Measurements from ENCODE around the gene RHEB. TPM values are rescaled to one million over a fixed set of nuclear protein-coding genes. Genes with fewer than 3 reads are reported as not detected.

Gene RHEB
- total RNA-seq, 1 experiment from 2014 or later, result 156 TPM

- H3K4me3 ChIP-seq (ENCODE audit: low read depth, low read length), result no peak overlapping the region
- peaks cover 33% of the 10 kb centered on the region for H3K36me3 Mint-ChIP-seq (ENCODE audit: insufficient read depth, unreplicated experiment)
- H3K36me3 ChIP-seq (ENCODE audit: control insufficient read depth, insufficient read depth, low read length), result no peaks in the 10 kb centered on the region
- H3K27me3 ChIP-seq (replicated peaks; ENCODE audit: control insufficient read depth, insufficient read depth, low read length), result no peaks in the 10 kb centered on the region
- no peak overlapping the region for H3K27ac Mint-ChIP-seq (ENCODE audit: unreplicated experiment)
- intact Hi-C loops (cut with micrococcal nuclease; ENCODE audit: unreplicated experiment), result no loop called here
- peaks cover 28% of the 10 kb centered on the region for H3K4me1 Mint-ChIP-seq (ENCODE audit: low read depth, unreplicated experiment)
- ChIA-PET CTCF (no interaction called here), POLR2A (interaction anchor here (1.3 kb wide), 1 partner anchor 52 kb away, joined by 3 read pairs; no protein-coding TSS in a partner anchor)
- no peak for TF ChIP-seq CTCF (IDR thresholded peaks at IDR 0.05; ENCODE audit: insufficient read depth in 1 of 2, low read depth in 1 of 2, low read length in 1 of 2, severe bottlenecking in 1 of 2, unreplicated experiment in 1 of 2)
- H3K4me1 ChIP-seq, result peaks cover 10% of the 10 kb centered on the region; the same call in 1 of the 2 replicates
- no peaks in the 10 kb centered on the region for H3K9me3 Mint-ChIP-seq (ENCODE audit: unreplicated experiment)
- H3K27me3 Mint-ChIP-seq (ENCODE audit: insufficient read depth, unreplicated experiment), result no peaks in the 10 kb centered on the region
- no peaks in the 10 kb centered on the region for H3K9me3 ChIP-seq
- BruUV-seq (replicated peaks), result no TSS peak
- no peak overlapping the region for H3K4me3 Mint-ChIP-seq (ENCODE audit: unreplicated experiment)
- no peak for DNase-seq
Measured at GRCh38 chr7:151513133-151513532, 6.6 kb downstream of the RHEB start.

- no TSS peak for BruUV-seq (replicated peaks)
- H3K4me1 Mint-ChIP-seq (ENCODE audit: low read depth, unreplicated experiment), result peaks cover 21% of the 10 kb centered on the region
- no peaks in the 10 kb centered on the region for H3K27me3 Mint-ChIP-seq (ENCODE audit: insufficient read depth, unreplicated experiment)
- intact Hi-C loops (cut with micrococcal nuclease; ENCODE audit: unreplicated experiment), result no loop called here
- DNase-seq, result no peak
- ChIA-PET CTCF (no interaction called here), POLR2A (no interaction called here)
- no peak overlapping the region for H3K4me3 Mint-ChIP-seq (ENCODE audit: unreplicated experiment)
- no peaks in the 10 kb centered on the region for H3K9me3 ChIP-seq
- H3K36me3 ChIP-seq (ENCODE audit: control insufficient read depth, insufficient read depth, low read length), result no peaks in the 10 kb centered on the region
- H3K27ac Mint-ChIP-seq (ENCODE audit: unreplicated experiment), result no peak overlapping the region
- peaks cover 25% of the 10 kb centered on the region for H3K36me3 Mint-ChIP-seq (ENCODE audit: insufficient read depth, unreplicated experiment)
- H3K4me1 ChIP-seq, result peaks cover 10% of the 10 kb centered on the region; the same call in 1 of the 2 replicates
- no peaks in the 10 kb centered on the region for H3K27me3 ChIP-seq (replicated peaks; ENCODE audit: control insufficient read depth, insufficient read depth, low read length)
- no peak overlapping the region for H3K4me3 ChIP-seq (ENCODE audit: low read depth, low read length)
- TF ChIP-seq CTCF (IDR thresholded peaks at IDR 0.05; ENCODE audit: insufficient read depth in 1 of 2, low read depth in 1 of 2, low read length in 1 of 2, severe bottlenecking in 1 of 2, unreplicated experiment in 1 of 2), result no peak
- H3K9me3 Mint-ChIP-seq (ENCODE audit: unreplicated experiment), result no peaks in the 10 kb centered on the region
Measured at GRCh38 chr7:151512353-151512752, 7.3 kb downstream of the RHEB start.

- H3K4me1 Mint-ChIP-seq (ENCODE audit: low read depth, unreplicated experiment), result peaks cover 21% of the 10 kb centered on the region
- H3K27ac Mint-ChIP-seq (ENCODE audit: unreplicated experiment), result no peak overlapping the region
- H3K27me3 ChIP-seq (replicated peaks; ENCODE audit: control insufficient read depth, insufficient read depth, low read length), result no peaks in the 10 kb centered on the region
- ChIA-PET CTCF (no interaction called here), POLR2A (interaction anchor here (1.5 kb wide), 1 partner anchor 8 kb away, joined by 3 read pairs; no protein-coding TSS in a partner anchor)
- H3K4me3 ChIP-seq (ENCODE audit: low read depth, low read length), result no peak overlapping the region
- TF ChIP-seq CTCF (IDR thresholded peaks at IDR 0.05; ENCODE audit: insufficient read depth in 1 of 2, low read depth in 1 of 2, low read length in 1 of 2, severe bottlenecking in 1 of 2, unreplicated experiment in 1 of 2), result no peak
- H3K36me3 ChIP-seq (ENCODE audit: control insufficient read depth, insufficient read depth, low read length), result no peaks in the 10 kb centered on the region
- H3K4me3 Mint-ChIP-seq (ENCODE audit: unreplicated experiment), result no peak overlapping the region
- H3K9me3 Mint-ChIP-seq (ENCODE audit: unreplicated experiment), result no peaks in the 10 kb centered on the region
- no peak for DNase-seq
- intact Hi-C loops (cut with micrococcal nuclease; ENCODE audit: unreplicated experiment), result no loop called here
- no TSS peak for BruUV-seq (replicated peaks)
- peaks cover 25% of the 10 kb centered on the region for H3K36me3 Mint-ChIP-seq (ENCODE audit: insufficient read depth, unreplicated experiment)
- H3K9me3 ChIP-seq, result no peaks in the 10 kb centered on the region
- peaks cover 9% of the 10 kb centered on the region; the same call in 1 of the 2 replicates for H3K4me1 ChIP-seq
- no peaks in the 10 kb centered on the region for H3K27me3 Mint-ChIP-seq (ENCODE audit: insufficient read depth, unreplicated experiment)
Measured at GRCh38 chr7:151511946-151512345, 7.7 kb downstream of the RHEB start.

All from Caco-2 (cell line).